Measurements from ENCODE around the gene SH3GLB1. TPM values are rescaled to one million over a fixed set of nuclear protein-coding genes. Genes with fewer than 3 reads are reported as not detected.

The SH3GLB1 gene
- total and polyA plus RNA-seq, 9 of the 15 experiments (the other 6 are each of a cell fraction or from before 2014, with no cell fraction given): 8.6 to 34.2 (median 24.2) TPM

DNA sequence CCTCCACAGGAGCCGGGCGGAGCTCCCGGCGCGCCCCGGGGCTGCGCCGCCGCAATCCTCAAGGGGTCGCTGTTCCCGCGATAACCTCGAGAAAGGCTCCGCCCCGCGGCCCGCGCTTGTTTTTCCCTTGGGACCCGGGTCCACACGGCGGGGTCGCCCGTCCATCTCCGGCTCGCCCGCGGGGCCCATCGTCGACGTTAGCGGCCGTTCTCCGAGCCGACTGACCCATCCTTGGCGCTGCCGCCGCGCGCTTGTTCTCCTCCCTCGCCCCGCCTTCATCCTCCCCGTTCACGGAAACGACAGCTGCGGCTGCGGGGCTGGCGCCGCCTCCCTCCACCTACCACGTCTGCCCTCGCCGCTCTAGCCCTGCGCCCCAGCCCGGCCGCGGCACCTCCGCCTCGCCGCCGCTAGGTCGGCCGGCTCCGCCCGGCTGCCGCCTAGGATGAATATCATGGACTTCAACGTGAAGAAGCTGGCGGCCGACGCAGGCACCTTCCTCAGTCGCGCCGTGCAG lies at the start of gene SH3GLB1 (continued):
- TF ChIP-seq, protein P1, sequence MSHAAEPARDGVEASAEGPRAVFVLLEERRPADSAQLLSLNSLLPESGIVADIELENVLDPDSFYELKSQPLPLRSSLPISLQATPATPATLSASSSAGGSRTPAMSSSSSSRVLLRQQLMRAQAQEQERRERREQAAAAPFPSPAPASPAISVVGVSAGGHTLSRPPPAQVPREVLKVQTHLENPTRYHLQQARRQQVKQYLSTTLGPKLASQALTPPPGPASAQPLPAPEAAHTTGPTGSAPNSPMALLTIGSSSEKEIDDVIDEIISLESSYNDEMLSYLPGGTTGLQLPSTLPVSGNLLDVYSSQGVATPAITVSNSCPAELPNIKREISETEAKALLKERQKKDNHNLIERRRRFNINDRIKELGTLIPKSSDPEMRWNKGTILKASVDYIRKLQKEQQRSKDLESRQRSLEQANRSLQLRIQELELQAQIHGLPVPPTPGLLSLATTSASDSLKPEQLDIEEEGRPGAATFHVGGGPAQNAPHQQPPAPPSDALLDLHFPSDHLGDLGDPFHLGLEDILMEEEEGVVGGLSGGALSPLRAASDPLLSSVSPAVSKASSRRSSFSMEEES (CRISPR knock-in tag; IDR thresholded peaks at IDR 0.05): no peak
- peak; percentile 61 for TF ChIP-seq HMGN3 (IDR thresholded peaks at IDR 0.05; ENCODE audit: borderline replicate concordance, extremely low read depth, insufficient read length, low read depth, low read length)
- peak; percentile 53; the same call in 1 of the 2 replicates for TF ChIP-seq ARID1B (IDR thresholded peaks at IDR 0.05)
- TF ChIP-seq CHCHD3 (CRISPR knock-in tag; IDR thresholded peaks at IDR 0.05): no peak
- TF ChIP-seq, protein P2, sequence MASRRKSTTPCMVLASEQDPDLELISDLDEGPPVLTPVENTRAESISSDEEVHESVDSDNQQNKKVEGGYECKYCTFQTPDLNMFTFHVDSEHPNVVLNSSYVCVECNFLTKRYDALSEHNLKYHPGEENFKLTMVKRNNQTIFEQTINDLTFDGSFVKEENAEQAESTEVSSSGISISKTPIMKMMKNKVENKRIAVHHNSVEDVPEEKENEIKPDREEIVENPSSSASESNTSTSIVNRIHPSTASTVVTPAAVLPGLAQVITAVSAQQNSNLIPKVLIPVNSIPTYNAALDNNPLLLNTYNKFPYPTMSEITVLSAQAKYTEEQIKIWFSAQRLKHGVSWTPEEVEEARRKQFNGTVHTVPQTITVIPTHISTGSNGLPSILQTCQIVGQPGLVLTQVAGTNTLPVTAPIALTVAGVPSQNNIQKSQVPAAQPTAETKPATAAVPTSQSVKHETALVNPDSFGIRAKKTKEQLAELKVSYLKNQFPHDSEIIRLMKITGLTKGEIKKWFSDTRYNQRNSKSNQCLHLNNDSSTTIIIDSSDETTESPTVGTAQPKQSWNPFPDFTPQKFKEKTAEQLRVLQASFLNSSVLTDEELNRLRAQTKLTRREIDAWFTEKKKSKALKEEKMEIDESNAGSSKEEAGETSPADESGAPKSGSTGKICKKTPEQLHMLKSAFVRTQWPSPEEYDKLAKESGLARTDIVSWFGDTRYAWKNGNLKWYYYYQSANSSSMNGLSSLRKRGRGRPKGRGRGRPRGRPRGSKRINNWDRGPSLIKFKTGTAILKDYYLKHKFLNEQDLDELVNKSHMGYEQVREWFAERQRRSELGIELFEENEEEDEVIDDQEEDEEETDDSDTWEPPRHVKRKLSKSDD (conservative IDR thresholded peaks at IDR 0.05; ENCODE audit: low read length): no peak
- no peak for TF ChIP-seq ZNF436 (CRISPR knock-in tag; IDR thresholded peaks at IDR 0.05)
- TF ChIP-seq MIER1 (IDR thresholded peaks at IDR 0.05; ENCODE audit: low read depth): no peak
- TF ChIP-seq CTCFL (IDR thresholded peaks at IDR 0.05; ENCODE audit: borderline replicate concordance, insufficient read depth, low read depth, low read length, poor library complexity, severe bottlenecking): peak; percentile 98
- TF ChIP-seq NCOA2 (IDR thresholded peaks at IDR 0.05; ENCODE audit: partially characterized antibody in 2 of 2): no peak
- peak; percentile 92; the same call in 1 of the 2 replicates for TF ChIP-seq KAT7 (CRISPR knock-in tag; IDR thresholded peaks at IDR 0.05; ENCODE audit: borderline replicate concordance)
- TF ChIP-seq KLF6 (CRISPR knock-in tag; IDR thresholded peaks at IDR 0.05; ENCODE audit: borderline replicate concordance): no peak
- TF ChIP-seq, protein P3, sequence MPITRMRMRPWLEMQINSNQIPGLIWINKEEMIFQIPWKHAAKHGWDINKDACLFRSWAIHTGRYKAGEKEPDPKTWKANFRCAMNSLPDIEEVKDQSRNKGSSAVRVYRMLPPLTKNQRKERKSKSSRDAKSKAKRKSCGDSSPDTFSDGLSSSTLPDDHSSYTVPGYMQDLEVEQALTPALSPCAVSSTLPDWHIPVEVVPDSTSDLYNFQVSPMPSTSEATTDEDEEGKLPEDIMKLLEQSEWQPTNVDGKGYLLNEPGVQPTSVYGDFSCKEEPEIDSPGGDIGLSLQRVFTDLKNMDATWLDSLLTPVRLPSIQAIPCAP (CRISPR knock-in tag; IDR thresholded peaks at IDR 0.05; ENCODE audit: borderline replicate concordance): no peak
- no peak for TF ChIP-seq ZFP91 (CRISPR knock-in tag; IDR thresholded peaks at IDR 0.05)
- no peak for TF ChIP-seq ZNF124 (CRISPR knock-in tag; IDR thresholded peaks at IDR 0.05)
- 0 out of 2 replicates have a peak, but pooled peaks have one; percentile 44 for TF ChIP-seq CREM (IDR thresholded peaks at IDR 0.05; ENCODE audit: low read depth)
- TF ChIP-seq MCM2 (IDR thresholded peaks at IDR 0.05; ENCODE audit: low read depth): no peak
- no peak for TF ChIP-seq ZNF77 (CRISPR knock-in tag; IDR thresholded peaks at IDR 0.05)
- TF ChIP-seq ERF (CRISPR knock-in tag; IDR thresholded peaks at IDR 0.05): no peak
- TF ChIP-seq ZNF224 (CRISPR knock-in tag; IDR thresholded peaks at IDR 0.05): no peak
- TF ChIP-seq ZNF699 (CRISPR knock-in tag; IDR thresholded peaks at IDR 0.05; ENCODE audit: insufficient replicate concordance): no peak

All from K562 (cell line).